HepG2 (cell line): ENCODE results near the gene SLC16A13. TPM values are rescaled to one million over a fixed set of nuclear protein-coding genes. Genes with fewer than 3 reads are reported as not detected.
"Not testable (repeated sequence)": the region's sequence is repeated elsewhere in the genome, so short reads cannot be mapped to it uniquely, and the experiment has no call there.

Experiments used
- ERF ChIP-seq: IDR thresholded peaks from 2 replicates; pipeline ENCODE4 v1.6.1; 2018; ENCODE audit warnings: missing biosample characterization, missing genetic modification reagents
- ETV5 ChIP-seq: IDR thresholded peaks from 2 replicates; pipeline ENCODE4 v1.6.1; 2018; ENCODE audit warnings: missing biosample characterization, missing genetic modification reagents, inconsistent platforms, borderline replicate concordance
- ETV6 ChIP-seq: sonication (generic); formaldehyde crosslinking; conservative IDR thresholded peaks from 2 replicates; pipeline ENCODE4 v1.4.0; 2020; ENCODE audit warnings: missing genetic modification reagents
- FOXJ3 ChIP-seq: sonication (generic); formaldehyde crosslinking; IDR thresholded peaks from 2 replicates; pipeline ENCODE4 v1.4.0; 2020; ENCODE audit warnings: missing genetic modification reagents, mild to moderate bottlenecking, borderline replicate concordance
- HDAC2 ChIP-seq: sonication (generic); formaldehyde crosslinking; IDR thresholded peaks from 2 replicates; pipeline ENCODE4 v1.4.0; 2020; ENCODE audit warnings: missing genetic modification reagents
- KDM6A ChIP-seq: IDR thresholded peaks from 2 replicates; pipeline ENCODE4 v1.6.1; 2016; ENCODE audit warnings: low read depth
- KMT2A ChIP-seq: sonication (generic); formaldehyde crosslinking; IDR thresholded peaks from 2 replicates; pipeline ENCODE4 v1.4.0; 2020; ENCODE audit warnings: missing genetic modification reagents
- LCORL ChIP-seq, 2 experiments: fragments of 450-650 bp in 1 of 2; sonication (generic) in 1 of 2; formaldehyde crosslinking in 1 of 2; IDR thresholded peaks; 2 replicates each; pipeline versions ENCODE4 v1.5.0 to v1.6.1; 2017 to 2020; ENCODE audit warnings: antibody characterized with exemption in 1 of 2, missing genetic modification reagents in 1 of 2
- MIXL1 ChIP-seq: IDR thresholded peaks from 2 replicates; pipeline ENCODE4 v1.6.1; 2016
- NONO ChIP-seq, 2 experiments: fragments of 450-650 bp in 1 of 2; sonication (generic) in 1 of 2; formaldehyde crosslinking in 1 of 2; IDR thresholded peaks in 1 of 2; conservative IDR thresholded peaks in 1 of 2; 2 replicates each; pipeline versions ENCODE4 v1.6.1 to v1.8.0; 2017 to 2022; ENCODE audit warnings: mild to moderate bottlenecking in 1 of 2, missing genetic modification reagents in 1 of 2, moderate library complexity in 1 of 2
- PPARG ChIP-seq: conservative IDR thresholded peaks from 2 replicates; pipeline ENCODE4 v1.6.1; 2016; ENCODE audit warnings: missing biosample characterization, missing genetic modification reagents
- SIX1 ChIP-seq: sonication (generic); formaldehyde crosslinking; IDR thresholded peaks from 2 replicates; pipeline ENCODE4 v1.4.0; 2020; ENCODE audit warnings: missing genetic modification reagents, borderline replicate concordance
- SOX5 ChIP-seq: IDR thresholded peaks from 2 replicates; pipeline ENCODE4 v1.6.1; 2016; ENCODE audit warnings: borderline replicate concordance
- TEAD3 ChIP-seq: optimal IDR thresholded peaks from 2 replicates; pipeline ENCODE3; 2016; ENCODE audit warnings: borderline replicate concordance
- ZMAT3 ChIP-seq: sonication (generic); formaldehyde crosslinking; conservative IDR thresholded peaks from 2 replicates; pipeline ENCODE4 v1.7.0; 2021; ENCODE audit warnings: missing genetic modification reagents
- ZNF556 ChIP-seq: sonication (generic); formaldehyde crosslinking; IDR thresholded peaks from 2 replicates; pipeline ENCODE4 v1.4.0; 2020; ENCODE audit warnings: mild to moderate bottlenecking, missing genetic modification reagents, borderline replicate concordance
- ZNF605 ChIP-seq: sonication (generic); formaldehyde crosslinking; IDR thresholded peaks from 2 replicates; pipeline ENCODE4 v1.8.0; 2022; ENCODE audit warnings: mild to moderate bottlenecking, missing genetic modification reagents
- ZNF761 ChIP-seq: sonication (generic); formaldehyde crosslinking; conservative IDR thresholded peaks from 2 replicates; pipeline ENCODE4 v1.4.0; 2020; ENCODE audit warnings: mild to moderate bottlenecking, missing genetic modification reagents
- ZNF782 ChIP-seq: sonication (generic); formaldehyde crosslinking; IDR thresholded peaks from 2 replicates; pipeline ENCODE4 v1.4.0; 2020; ENCODE audit warnings: missing genetic modification reagents, mild to moderate bottlenecking, borderline replicate concordance
- ZNF788 ChIP-seq: sonication (generic); formaldehyde crosslinking; IDR thresholded peaks from 2 replicates; pipeline ENCODE4 v1.5.0; 2020; ENCODE audit warnings: mild to moderate bottlenecking, missing genetic modification reagents, borderline replicate concordance
- polyA plus RNA-seq, 8 experiments: library from polyadenylated mRNA; depleted of rRNA in 3 of 8; stranded (reverse) in 7 of 8; unstranded in 1 of 8; fragments of >200 nt; fragmentation: Illumina TruSeq in 4 of 8; extraction: Trizol in 4 of 8; gene quantifications; 2 replicates each; pipeline versions ENCODE4 v1.2.1 to v1.2.3, GENCODE V29; 2011 to 2016; ENCODE audit warnings: low read depth in 4 of 8, missing spikeins in 1 of 8, mixed read lengths in 1 of 8; ENCODE audit not compliant: insufficient read depth in 1 of 8
- total RNA-seq, 5 experiments: library from RNA; depleted of rRNA; stranded (reverse); fragments of >200 nt; fragmentation: Illumina TruSeq; extraction: Trizol; gene quantifications; 2 replicates each; pipeline ENCODE4 v1.2.3, GENCODE V29; 2016; ENCODE audit warnings: low read depth in 1 of 5
- TF ChIP-seq, protein P1 (sequence below): sonication (generic); formaldehyde crosslinking; IDR thresholded peaks from 2 replicates; pipeline ENCODE4 v1.4.0; 2020; ENCODE audit warnings: missing genetic modification reagents
- TF ChIP-seq, protein P2 (sequence below): IDR thresholded peaks from 2 replicates; pipeline ENCODE4 v1.6.1; 2018; ENCODE audit warnings: missing genetic modification reagents
- TF ChIP-seq, protein P3 (sequence below): sonication (generic); formaldehyde crosslinking; IDR thresholded peaks from 2 replicates; pipeline ENCODE4 v1.4.0; 2020; ENCODE audit warnings: mild to moderate bottlenecking, low read depth, missing genetic modification reagents
- TF ChIP-seq, protein P4 (sequence below): IDR thresholded peaks from 2 replicates; pipeline ENCODE4 v1.6.1; 2018; ENCODE audit warnings: missing genetic modification reagents, mild to moderate bottlenecking, missing compliant biosample characterization

SLC16A13 gene
- total and polyA plus RNA-seq, 2 of the 13 experiments (the other 11 are each of a cell fraction or from before 2014, with no cell fraction given): 2.2 to 3.0 TPM

- TF ChIP-seq, protein P1, sequence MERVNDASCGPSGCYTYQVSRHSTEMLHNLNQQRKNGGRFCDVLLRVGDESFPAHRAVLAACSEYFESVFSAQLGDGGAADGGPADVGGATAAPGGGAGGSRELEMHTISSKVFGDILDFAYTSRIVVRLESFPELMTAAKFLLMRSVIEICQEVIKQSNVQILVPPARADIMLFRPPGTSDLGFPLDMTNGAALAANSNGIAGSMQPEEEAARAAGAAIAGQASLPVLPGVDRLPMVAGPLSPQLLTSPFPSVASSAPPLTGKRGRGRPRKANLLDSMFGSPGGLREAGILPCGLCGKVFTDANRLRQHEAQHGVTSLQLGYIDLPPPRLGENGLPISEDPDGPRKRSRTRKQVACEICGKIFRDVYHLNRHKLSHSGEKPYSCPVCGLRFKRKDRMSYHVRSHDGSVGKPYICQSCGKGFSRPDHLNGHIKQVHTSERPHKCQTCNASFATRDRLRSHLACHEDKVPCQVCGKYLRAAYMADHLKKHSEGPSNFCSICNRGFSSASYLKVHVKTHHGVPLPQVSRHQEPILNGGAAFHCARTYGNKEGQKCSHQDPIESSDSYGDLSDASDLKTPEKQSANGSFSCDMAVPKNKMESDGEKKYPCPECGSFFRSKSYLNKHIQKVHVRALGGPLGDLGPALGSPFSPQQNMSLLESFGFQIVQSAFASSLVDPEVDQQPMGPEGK: peak; percentile 58
- TF ChIP-seq LCORL, NONO (IDR thresholded peaks at IDR 0.05): not testable (repeated sequence)
- TF ChIP-seq LCORL (CRISPR knock-in tag; IDR thresholded peaks at IDR 0.05): peak; percentile 94
- TF ChIP-seq, protein P2, sequence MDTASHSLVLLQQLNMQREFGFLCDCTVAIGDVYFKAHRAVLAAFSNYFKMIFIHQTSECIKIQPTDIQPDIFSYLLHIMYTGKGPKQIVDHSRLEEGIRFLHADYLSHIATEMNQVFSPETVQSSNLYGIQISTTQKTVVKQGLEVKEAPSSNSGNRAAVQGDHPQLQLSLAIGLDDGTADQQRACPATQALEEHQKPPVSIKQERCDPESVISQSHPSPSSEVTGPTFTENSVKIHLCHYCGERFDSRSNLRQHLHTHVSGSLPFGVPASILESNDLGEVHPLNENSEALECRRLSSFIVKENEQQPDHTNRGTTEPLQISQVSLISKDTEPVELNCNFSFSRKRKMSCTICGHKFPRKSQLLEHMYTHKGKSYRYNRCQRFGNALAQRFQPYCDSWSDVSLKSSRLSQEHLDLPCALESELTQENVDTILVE (CRISPR knock-in tag): 0 out of 2 replicates have a peak, but pooled peaks have one; percentile 28
- TF ChIP-seq ZNF761 (CRISPR knock-in tag): peak; percentile 81; the same call in 1 of the 2 replicates
- TF ChIP-seq ZNF556 (CRISPR knock-in tag): peak; percentile 74; the same call in 1 of the 2 replicates
- TF ChIP-seq, protein P3, sequence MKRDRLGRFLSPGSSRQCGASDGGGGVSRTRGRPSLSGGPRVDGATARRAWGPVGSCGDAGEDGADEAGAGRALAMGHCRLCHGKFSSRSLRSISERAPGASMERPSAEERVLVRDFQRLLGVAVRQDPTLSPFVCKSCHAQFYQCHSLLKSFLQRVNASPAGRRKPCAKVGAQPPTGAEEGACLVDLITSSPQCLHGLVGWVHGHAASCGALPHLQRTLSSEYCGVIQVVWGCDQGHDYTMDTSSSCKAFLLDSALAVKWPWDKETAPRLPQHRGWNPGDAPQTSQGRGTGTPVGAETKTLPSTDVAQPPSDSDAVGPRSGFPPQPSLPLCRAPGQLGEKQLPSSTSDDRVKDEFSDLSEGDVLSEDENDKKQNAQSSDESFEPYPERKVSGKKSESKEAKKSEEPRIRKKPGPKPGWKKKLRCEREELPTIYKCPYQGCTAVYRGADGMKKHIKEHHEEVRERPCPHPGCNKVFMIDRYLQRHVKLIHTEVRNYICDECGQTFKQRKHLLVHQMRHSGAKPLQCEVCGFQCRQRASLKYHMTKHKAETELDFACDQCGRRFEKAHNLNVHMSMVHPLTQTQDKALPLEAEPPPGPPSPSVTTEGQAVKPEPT (CRISPR knock-in tag): 0 out of 2 replicates have a peak, but pooled peaks have one; percentile 57
- 0 out of 2 replicates have a peak, but pooled peaks have one; percentile 33 for TF ChIP-seq KDM6A (CRISPR knock-in tag)
- TF ChIP-seq ETV6: peak; percentile 80; the same call in 1 of the 2 replicates
- TF ChIP-seq ZNF605 (CRISPR knock-in tag): 0 out of 2 replicates have a peak, but pooled peaks have one; percentile 19
- TF ChIP-seq ETV5 (CRISPR knock-in tag): peak; percentile 70; the same call in 1 of the 2 replicates
- TF ChIP-seq ZNF788 (CRISPR knock-in tag): 0 out of 2 replicates have a peak, but pooled peaks have one; percentile 50
- peak; percentile 39; the same call in 1 of the 2 replicates for TF ChIP-seq ZNF782 (CRISPR knock-in tag)
- 0 out of 2 replicates have a peak, but pooled peaks have one; percentile 24 for TF ChIP-seq ZMAT3 (CRISPR knock-in tag)
- peak; percentile 36; the same call in 1 of the 2 replicates for TF ChIP-seq NONO (CRISPR knock-in tag; conservative IDR thresholded peaks at IDR 0.05)
- TF ChIP-seq ERF: 0 out of 2 replicates have a peak, but pooled peaks have one; percentile 14
- 0 out of 2 replicates have a peak, but pooled peaks have one; percentile 25 for TF ChIP-seq PPARG (CRISPR knock-in tag)
- TF ChIP-seq, protein P4, sequence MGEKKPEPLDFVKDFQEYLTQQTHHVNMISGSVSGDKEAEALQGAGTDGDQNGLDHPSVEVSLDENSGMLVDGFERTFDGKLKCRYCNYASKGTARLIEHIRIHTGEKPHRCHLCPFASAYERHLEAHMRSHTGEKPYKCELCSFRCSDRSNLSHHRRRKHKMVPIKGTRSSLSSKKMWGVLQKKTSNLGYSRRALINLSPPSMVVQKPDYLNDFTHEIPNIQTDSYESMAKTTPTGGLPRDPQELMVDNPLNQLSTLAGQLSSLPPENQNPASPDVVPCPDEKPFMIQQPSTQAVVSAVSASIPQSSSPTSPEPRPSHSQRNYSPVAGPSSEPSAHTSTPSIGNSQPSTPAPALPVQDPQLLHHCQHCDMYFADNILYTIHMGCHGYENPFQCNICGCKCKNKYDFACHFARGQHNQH (CRISPR knock-in tag): 0 out of 2 replicates have a peak, but pooled peaks have one; percentile 19
- TF ChIP-seq TEAD3 (CRISPR knock-in tag): peak; percentile 79
- TF ChIP-seq KMT2A (CRISPR knock-in tag): 0 out of 2 replicates have a peak, but pooled peaks have one; percentile 30
- TF ChIP-seq MIXL1 (CRISPR knock-in tag): peak; percentile 20; the same call in 1 of the 2 replicates
- TF ChIP-seq HDAC2: peak; percentile 79
- peak; percentile 63; the same call in 1 of the 2 replicates for TF ChIP-seq SOX5 (CRISPR knock-in tag)
- TF ChIP-seq SIX1 (CRISPR knock-in tag): peak; percentile 56; the same call in 1 of the 2 replicates
- 0 out of 2 replicates have a peak, but pooled peaks have one; percentile 12 for TF ChIP-seq FOXJ3 (CRISPR knock-in tag)
These were observed 52.6 kb downstream of the SLC16A13 start (continued) for GRCh38 chr17:7088442-7088841.
